Neural progenitor cell (in vitro differentiated cells): ENCODE data around the gene SMYD3. TPM values are rescaled to one million over a fixed set of nuclear protein-coding genes. Genes with fewer than 3 reads are reported as not detected.
"Not testable (repeated sequence)": the region's sequence is repeated elsewhere in the genome, so short reads cannot be mapped to it uniquely, and the experiment has no call there.

ENCODE experiments used
- DNase-seq: peaks from one replicate; pipeline ENCODE4 v3.0.0-alpha.2; 2016; ENCODE audit warnings: low spot score
- H2AFZ ChIP-seq: fragments of 200-600 bp; sonication (generic); replicated peaks from 2 replicates; pipeline ENCODE4 v1.6.1; 2016; ENCODE audit warnings: antibody characterized with exemption
- H3F3A ChIP-seq: fragments of 200-600 bp; sonication (generic); 2 replicates; pipeline ENCODE4 v1.6.1; 2016; ENCODE audit warnings: antibody characterized with exemption, low read depth
- H3K27ac ChIP-seq: fragments of 200-600 bp; sonication (generic); 2 replicates; pipeline ENCODE4 v1.5.1; 2016; ENCODE audit warnings: mild to moderate bottlenecking
- H3K27me3 ChIP-seq: fragments of 200-600 bp; sonication (generic); 2 replicates; pipeline ENCODE4 v1.6.1; 2016; ENCODE audit warnings: mild to moderate bottlenecking, moderate library complexity
- H3K36me3 ChIP-seq: fragments of 200-600 bp; sonication (generic); 2 replicates; pipeline ENCODE4 v1.5.1; 2016
- H3K4me1 ChIP-seq: fragments of 200-600 bp; sonication (generic); 2 replicates; pipeline ENCODE4 v1.6.1; 2016; ENCODE audit warnings: mixed run types
- H3K4me2 ChIP-seq: fragments of 200-600 bp; sonication (generic); 2 replicates; pipeline ENCODE4 v1.6.1; 2016
- H3K4me3 ChIP-seq: fragments of 200-600 bp; sonication (generic); 2 replicates; pipeline ENCODE4 v1.5.1; 2016
- H3K79me2 ChIP-seq: fragments of 200-600 bp; sonication (generic); 2 replicates; pipeline ENCODE4 v1.6.1; 2016; ENCODE audit warnings: low read depth
- H3K9ac ChIP-seq: fragments of 200-600 bp; sonication (generic); 2 replicates; pipeline ENCODE4 v1.6.1; 2016
- H3K9me3 ChIP-seq: fragments of 200-600 bp; sonication (generic); 2 replicates; pipeline ENCODE4 v1.5.1; 2016; ENCODE audit warnings: low read depth
- H4K20me1 ChIP-seq: fragments of 200-600 bp; sonication (generic); 2 replicates; pipeline ENCODE4 v1.6.1; 2016; ENCODE audit warnings: low read depth
- H3K27ac Mint-ChIP-seq: 3 replicates; pipeline ENCODE4 v1.8.0; 2021; ENCODE audit warnings: mixed read lengths
- H3K27me3 Mint-ChIP-seq: 2 replicates; pipeline ENCODE4 v1.8.0; 2022; ENCODE audit warnings: low read depth, mild to moderate bottlenecking, inconsistent platforms, moderate library complexity, mixed read lengths; ENCODE audit not compliant: insufficient read depth
- H3K36me3 Mint-ChIP-seq: 3 replicates; pipeline ENCODE4 v1.8.0; 2021; ENCODE audit warnings: mixed read lengths
- H3K4me1 Mint-ChIP-seq: 3 replicates; pipeline ENCODE4 v1.8.0; 2021; ENCODE audit warnings: mixed read lengths
- H3K4me3 Mint-ChIP-seq: 3 replicates; pipeline ENCODE4 v1.8.0; 2021; ENCODE audit warnings: mild to moderate bottlenecking, moderate library complexity, mixed read lengths
- H3K9me3 Mint-ChIP-seq: 3 replicates; pipeline ENCODE4 v1.8.0; 2020; ENCODE audit warnings: mixed read lengths
- CTCF ChIP-seq: fragments of 200-600 bp; sonication (generic); IDR thresholded peaks from 2 replicates; pipeline ENCODE4 v1.5.1; 2017; ENCODE audit warnings: antibody characterized with exemption, mild to moderate bottlenecking
- EZH2 ChIP-seq: fragments of 200-600 bp; sonication (generic); IDR thresholded peaks from 2 replicates; pipeline ENCODE4 v1.6.1; 2017; ENCODE audit warnings: antibody characterized with exemption, mild to moderate bottlenecking, moderate library complexity
- EZH2phosphoT487 ChIP-seq: fragments of 200-600 bp; sonication (generic); IDR thresholded peaks from 2 replicates; pipeline ENCODE4 v1.6.1; 2017; ENCODE audit warnings: antibody characterized with exemption
- total RNA-seq: library from RNA; depleted of rRNA; stranded (reverse); fragments of >200 nt; gene quantifications from 2 replicates; pipeline ENCODE4 v1.2.3, GENCODE V29; 2015; ENCODE audit warnings: low replicate concordance

SMYD3 gene
- total RNA-seq, 1 donor from 2014 or later = 43.2 TPM

DNA sequence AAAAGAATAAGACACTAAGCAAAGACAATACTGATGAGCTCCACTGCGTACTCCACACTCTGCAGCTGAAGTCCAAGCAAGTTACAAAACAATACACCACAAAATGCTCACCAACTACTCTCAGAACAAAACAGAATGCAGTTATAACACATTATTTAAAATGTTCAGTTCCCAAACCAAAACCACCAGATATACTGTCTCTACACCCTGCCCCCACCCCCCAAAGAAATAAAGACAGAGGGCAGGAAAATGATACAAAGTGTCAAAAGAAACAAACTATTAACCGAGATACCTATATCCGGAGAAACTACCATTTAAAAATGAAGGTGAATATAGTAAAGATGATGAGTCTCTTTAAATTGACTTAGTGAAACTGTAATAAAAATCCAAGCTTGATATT, 729.3 kb downstream of the SMYD3 start:
- no peak overlapping the region for H3K27ac Mint-ChIP-seq
- no peak for DNase-seq
- H3K4me1 ChIP-seq = peaks cover 16% of the 10 kb centered on the region
- no peak overlapping the region for H3K4me2 ChIP-seq
- peaks cover 2% of the 10 kb centered on the region for H3K9me3 Mint-ChIP-seq
- peaks cover 4% of the 10 kb centered on the region for H3K27me3 Mint-ChIP-seq
- H3K36me3 ChIP-seq = no peaks in the 10 kb centered on the region
- H3K79me2 ChIP-seq = no peaks in the 10 kb centered on the region
- TF ChIP-seq EZH2 = no peak
- TF ChIP-seq CTCF = no peak
- no peak for TF ChIP-seq EZH2phosphoT487
- H3K4me3 Mint-ChIP-seq = no peak overlapping the region
- no peaks in the 10 kb centered on the region for H3F3A ChIP-seq
- H4K20me1 ChIP-seq = no peaks in the 10 kb centered on the region
- no peak overlapping the region for H3K27ac ChIP-seq
- peaks cover 7% of the 10 kb centered on the region for H3K4me1 Mint-ChIP-seq
- no peaks in the 10 kb centered on the region for H3K9me3 ChIP-seq
- H3K9ac ChIP-seq = no peak overlapping the region
- H3K36me3 Mint-ChIP-seq = no peaks in the 10 kb centered on the region
- no peaks in the 10 kb centered on the region for H3K27me3 ChIP-seq
- no peak overlapping the region for H2AFZ ChIP-seq
- H3K4me3 ChIP-seq = no peak overlapping the region

- no peak overlapping the region for H3K9ac ChIP-seq
- H3K27ac ChIP-seq = no peak overlapping the region
- H2AFZ ChIP-seq = no peak overlapping the region
- no peaks in the 10 kb centered on the region for H4K20me1 ChIP-seq
- H3K36me3 ChIP-seq = no peaks in the 10 kb centered on the region
- TF ChIP-seq CTCF (no peak), EZH2 (no peak), EZH2phosphoT487 (no peak)
- peaks cover 4% of the 10 kb centered on the region for H3K4me1 Mint-ChIP-seq
- H3K36me3 Mint-ChIP-seq = no peaks in the 10 kb centered on the region
- H3K4me3 Mint-ChIP-seq = no peak overlapping the region
- peaks cover 2% of the 10 kb centered on the region for H3K9me3 Mint-ChIP-seq
- no peak for DNase-seq
- no peaks in the 10 kb centered on the region for H3K79me2 ChIP-seq
- no peak overlapping the region for H3K4me3 ChIP-seq
- no peaks in the 10 kb centered on the region for H3K9me3 ChIP-seq
- no peaks in the 10 kb centered on the region for H3K27me3 ChIP-seq
- peaks cover 16% of the 10 kb centered on the region for H3K4me1 ChIP-seq
- peaks cover 4% of the 10 kb centered on the region for H3K27me3 Mint-ChIP-seq
- no peak overlapping the region for H3K4me2 ChIP-seq
- H3K27ac Mint-ChIP-seq = no peak overlapping the region
- no peaks in the 10 kb centered on the region for H3F3A ChIP-seq
Observed at GRCh38 chr1:245776694-245777332, 730.3 kb downstream of the SMYD3 start.

DNA sequence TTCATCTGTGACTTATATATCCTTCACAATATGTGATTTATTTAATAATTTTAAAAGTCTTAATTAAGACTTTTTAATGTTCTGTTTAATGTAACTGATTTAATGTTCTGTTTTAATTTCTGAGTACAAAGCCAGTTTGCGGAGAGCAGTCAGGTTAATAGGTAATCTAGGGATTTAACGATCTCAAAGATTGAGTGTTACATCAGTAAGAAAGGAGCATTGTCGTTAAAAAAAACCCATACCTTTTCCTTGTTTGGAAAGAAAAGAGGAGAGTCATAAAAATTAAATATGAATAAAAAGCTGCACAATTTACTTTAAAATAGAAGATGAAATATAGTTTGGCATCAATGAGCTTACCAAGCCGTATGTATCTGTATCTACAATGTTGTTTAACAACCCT, 730.9 kb downstream of the SMYD3 start:
- Histone ChIP-seq H3K27me3 (no peaks in the 10 kb centered on the region), H3F3A (no peaks in the 10 kb centered on the region), H3K4me3 (no peak overlapping the region), H3K9me3 (no peaks in the 10 kb centered on the region), H3K4me2 (peak overlapping the region; percentile 29), H3K36me3 (no peaks in the 10 kb centered on the region), H3K79me2 (no peaks in the 10 kb centered on the region), H4K20me1 (no peaks in the 10 kb centered on the region), H3K9ac (no peak overlapping the region), H3K27ac (no peak overlapping the region), H3K4me1 (peaks cover 16% of the 10 kb centered on the region), H2AFZ (no peak overlapping the region)
- H3K36me3 Mint-ChIP-seq = no peaks in the 10 kb centered on the region
- peaks cover 4% of the 10 kb centered on the region for H3K4me1 Mint-ChIP-seq
- peaks cover 4% of the 10 kb centered on the region for H3K27me3 Mint-ChIP-seq
- H3K27ac Mint-ChIP-seq = no peak overlapping the region
- TF ChIP-seq CTCF (no peak), EZH2phosphoT487 (no peak), EZH2 (no peak)
- peaks cover 2% of the 10 kb centered on the region for H3K9me3 Mint-ChIP-seq
- H3K4me3 Mint-ChIP-seq = no peak overlapping the region
- no peak for DNase-seq

DNA sequence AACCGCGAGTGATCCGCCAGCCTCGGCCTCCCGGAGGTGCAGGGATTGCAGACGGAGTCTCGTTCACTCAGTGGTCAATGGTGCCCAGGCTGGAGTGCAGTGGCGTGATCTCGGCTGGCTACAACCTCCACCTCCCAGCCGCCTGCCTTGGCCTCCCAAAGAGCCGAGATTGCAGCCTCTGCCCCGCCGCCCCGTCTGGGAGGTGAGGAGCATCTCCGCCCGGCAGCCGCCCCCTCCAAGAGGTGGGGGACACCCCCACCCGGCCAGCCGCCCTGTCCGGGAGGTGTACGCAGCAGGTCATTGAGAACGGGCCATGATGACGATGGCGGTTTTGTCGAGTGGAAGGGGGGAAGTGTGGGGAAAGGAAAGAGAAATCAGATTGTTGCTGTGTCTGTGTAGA, 732.1 kb downstream of the SMYD3 start:
- not testable (repeated sequence) for H3K4me3 Mint-ChIP-seq, H3K9ac ChIP-seq, H3K27ac Mint-ChIP-seq, H3K36me3 Mint-ChIP-seq, DNase-seq, H4K20me1 ChIP-seq, H3K79me2 ChIP-seq, H3K27me3 Mint-ChIP-seq, H3K36me3 ChIP-seq, H2AFZ ChIP-seq, H3K4me1 Mint-ChIP-seq, H3K27me3 ChIP-seq, H3F3A ChIP-seq, H3K9me3 ChIP-seq, H3K4me2 ChIP-seq, H3K27ac ChIP-seq, H3K4me3 ChIP-seq, H3K9me3 Mint-ChIP-seq
- peaks cover 16% of the 10 kb centered on the region for H3K4me1 ChIP-seq
